GM20431 (cell line): ENCODE measurements around the gene OPA1.

ENCODE experiments used
- in situ Hi-C: fragments of 300-500 bp; cut with MseI, MboI; formaldehyde crosslinking; loops from one replicate; pipeline ENCODE4 v1.15.0; 2020; ENCODE audit warnings: low sequenced_read_pairs; ENCODE audit not compliant: unreplicated experiment

The OPA1 gene

GRCh38 chr3:193592841-193593667 is at the start of gene OPA1:
Gene OPA1, plus strand, starts transcription at chr3:193593208. Its CDS starts 170 bp downstream, at chr3:193593378.
- in situ Hi-C loops: no loop called here

- in situ Hi-C loops: no loop called here
Observed at GRCh38 chr3:193544289-193544688, 48.7 kb upstream of the OPA1 start.

GRCh38 chr3:193545304-193545703 is 47.7 kb upstream of the OPA1 start:
- in situ Hi-C loops: no loop called here

GRCh38 chr3:193546129-193546528 is 46.9 kb upstream of the OPA1 start:
- in situ Hi-C loops: no loop called here

- in situ Hi-C loops: no loop called here
Observed at GRCh38 chr3:193548406-193548805, 44.6 kb upstream of the OPA1 start.

- in situ Hi-C loops: loop anchor here (25.0 kb wide), 2 partner anchors 766 to 991 kb away; no protein-coding TSS in a partner anchor
Observed at GRCh38 chr3:193552923-193553322, 40.1 kb upstream of the OPA1 start.

- in situ Hi-C loops: loop anchor here (25.0 kb wide), 2 partner anchors 766 to 991 kb away; no protein-coding TSS in a partner anchor
Observed at GRCh38 chr3:193553586-193553985, 39.4 kb upstream of the OPA1 start.

GRCh38 chr3:193554811-193555210 is 38.2 kb upstream of the OPA1 start, which contains the start of gene ATP13A4:
Gene ATP13A4, minus strand, starts transcription at chr3:193554895. Its CDS starts 96 bp downstream, at chr3:193554799.
- in situ Hi-C loops: loop anchor here (25.0 kb wide), 2 partner anchors 768 to 993 kb away; no protein-coding TSS in a partner anchor

- in situ Hi-C loops: loop anchor here (25.0 kb wide), 2 partner anchors 770 to 995 kb away; no protein-coding TSS in a partner anchor
Observed at GRCh38 chr3:193556841-193557240, 36.2 kb upstream of the OPA1 start.

GRCh38 chr3:193559100-193559499 is 33.9 kb upstream of the OPA1 start:
- in situ Hi-C loops: loop anchor here (25.0 kb wide), 2 partner anchors 772 to 997 kb away; no protein-coding TSS in a partner anchor

GRCh38 chr3:193560091-193560490 is 32.9 kb upstream of the OPA1 start:
- in situ Hi-C loops: loop anchor here (25.0 kb wide), 2 partner anchors 773 to 998 kb away; no protein-coding TSS in a partner anchor

- in situ Hi-C loops: loop anchor here (25.0 kb wide), 2 partner anchors 774 to 999 kb away; no protein-coding TSS in a partner anchor
Observed at GRCh38 chr3:193560870-193561269, 32.1 kb upstream of the OPA1 start.

- in situ Hi-C loops: loop anchor here (25.0 kb wide), 2 partner anchors 776 to 1001 kb away; no protein-coding TSS in a partner anchor
Observed at GRCh38 chr3:193563426-193563825, 29.6 kb upstream of the OPA1 start.

GRCh38 chr3:193564012-193564411 is 29.0 kb upstream of the OPA1 start:
- in situ Hi-C loops: loop anchor here (25.0 kb wide), 2 partner anchors 777 to 1002 kb away; no protein-coding TSS in a partner anchor

- in situ Hi-C loops: loop anchor here (25.0 kb wide), 2 partner anchors 782 to 1007 kb away; no protein-coding TSS in a partner anchor
Observed at GRCh38 chr3:193569119-193569518, 23.9 kb upstream of the OPA1 start.

- in situ Hi-C loops: loop anchor here (25.0 kb wide), 2 partner anchors 785 to 1010 kb away; no protein-coding TSS in a partner anchor
Observed at GRCh38 chr3:193572426-193572908, 20.5 kb upstream of the OPA1 start.

GRCh38 chr3:193573403-193574191 is 19.4 kb upstream of the OPA1 start:
- in situ Hi-C loops: loop anchor here (25.0 kb wide), 2 partner anchors 786 to 1011 kb away; no protein-coding TSS in a partner anchor

- in situ Hi-C loops: loop anchor here (25.0 kb wide), 2 partner anchors 787 to 1012 kb away; no protein-coding TSS in a partner anchor
Observed at GRCh38 chr3:193574488-193575070, 18.4 kb upstream of the OPA1 start.

- in situ Hi-C loops: no loop called here
Observed at GRCh38 chr3:193585530-193585929, 7.5 kb upstream of the OPA1 start.
